Jurkat, Clone E6-1 (cell line): ENCODE measurements around the gene ADGB.
"Not testable (repeated sequence)": the region's sequence is repeated elsewhere in the genome, so short reads cannot be mapped to it uniquely, and the experiment has no call there.

Experiments
- DNase-seq: peaks from one replicate; pipeline ENCODE4 v3.0.0-alpha.2; 2011; ENCODE audit warnings: low read depth, low spot score
- H3K4me3 ChIP-seq: 2 replicates; pipeline ENCODE4 v1.5.1; 2011; ENCODE audit warnings: mild to moderate bottlenecking, low read length, control low read depth, moderate library complexity

Gene ADGB

GRCh38 chr6:146709036-146709622, 110.4 kb downstream of the ADGB start:
- H3K4me3 ChIP-seq, result no peak overlapping the region
- DNase-seq, result no peak

DNA sequence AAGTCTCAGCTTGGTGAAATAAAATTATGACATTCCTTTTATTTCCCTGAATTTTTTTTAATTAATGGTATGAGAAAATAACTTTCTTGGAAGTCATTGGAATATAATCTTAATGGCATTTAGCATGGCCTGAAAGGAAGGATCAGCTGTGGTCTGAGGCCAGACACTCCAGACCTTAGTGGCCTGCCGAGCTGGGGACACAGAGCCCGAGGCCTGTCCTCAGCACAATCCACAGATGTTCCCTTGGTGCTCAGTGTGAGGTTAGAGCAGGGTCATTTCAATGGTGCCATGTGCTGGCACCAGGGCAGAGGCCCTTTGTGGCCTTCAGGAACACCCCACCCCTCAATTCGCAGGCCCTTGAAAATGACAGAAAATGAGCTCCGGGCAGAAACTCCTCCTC, 120.6 kb downstream of the ADGB start:
- no peak for DNase-seq
- H3K4me3 ChIP-seq, result no peak overlapping the region

- no peak for DNase-seq
- no peak overlapping the region for H3K4me3 ChIP-seq
Measured at GRCh38 chr6:146739696-146740095, 140.9 kb downstream of the ADGB start.

DNA sequence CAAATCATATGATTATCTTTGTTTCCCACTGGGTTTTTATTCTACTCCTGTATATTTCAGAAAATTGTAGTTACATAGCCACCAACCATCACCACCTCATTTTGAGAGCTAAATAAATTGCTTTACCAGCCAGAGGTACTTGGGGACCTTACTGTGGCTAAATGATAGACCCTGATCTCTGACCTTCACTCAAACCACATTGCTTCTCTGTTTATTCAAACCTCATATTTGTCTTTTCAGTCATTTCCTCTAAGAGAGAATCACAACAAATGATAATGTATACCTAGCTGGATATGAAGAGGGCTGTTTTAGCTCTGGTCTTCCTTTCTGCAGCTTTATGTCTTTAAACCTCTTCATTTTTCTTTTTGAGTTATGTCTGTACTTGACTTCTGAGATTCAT, 142.8 kb downstream of the ADGB start:
- no peak for DNase-seq
- no peak overlapping the region for H3K4me3 ChIP-seq

GRCh38 chr6:146753306-146753705, 154.5 kb downstream of the ADGB start:
- no peak for DNase-seq
- H3K4me3 ChIP-seq, result no peak overlapping the region

DNA sequence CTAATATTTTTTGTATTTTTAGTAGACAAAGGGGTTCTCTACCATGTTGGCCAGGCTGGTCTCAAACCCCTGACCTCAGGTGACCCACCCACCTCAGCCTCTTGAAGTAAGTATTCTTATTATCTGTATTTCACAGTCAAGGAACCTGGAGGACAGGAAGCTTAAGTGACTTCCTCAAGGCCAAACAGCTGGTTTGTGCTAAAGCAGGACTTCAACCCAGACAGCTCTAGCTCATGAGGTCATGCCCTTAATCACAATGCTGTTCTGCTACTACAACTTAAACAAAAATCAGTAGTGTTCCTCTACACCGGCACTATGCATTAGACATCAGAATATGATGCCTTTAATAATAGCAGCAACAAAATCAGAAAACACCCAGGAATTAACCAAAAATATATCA, 168.9 kb downstream of the ADGB start:
- H3K4me3 ChIP-seq, result no peak overlapping the region
- DNase-seq, result no peak

GRCh38 chr6:146768722-146769121, 169.9 kb downstream of the ADGB start:
- no peak for DNase-seq
- no peak overlapping the region for H3K4me3 ChIP-seq

- peak overlapping the region; percentile 36 for H3K4me3 ChIP-seq
- no peak for DNase-seq
Measured at GRCh38 chr6:146770275-146770964, 171.6 kb downstream of the ADGB start.

DNA sequence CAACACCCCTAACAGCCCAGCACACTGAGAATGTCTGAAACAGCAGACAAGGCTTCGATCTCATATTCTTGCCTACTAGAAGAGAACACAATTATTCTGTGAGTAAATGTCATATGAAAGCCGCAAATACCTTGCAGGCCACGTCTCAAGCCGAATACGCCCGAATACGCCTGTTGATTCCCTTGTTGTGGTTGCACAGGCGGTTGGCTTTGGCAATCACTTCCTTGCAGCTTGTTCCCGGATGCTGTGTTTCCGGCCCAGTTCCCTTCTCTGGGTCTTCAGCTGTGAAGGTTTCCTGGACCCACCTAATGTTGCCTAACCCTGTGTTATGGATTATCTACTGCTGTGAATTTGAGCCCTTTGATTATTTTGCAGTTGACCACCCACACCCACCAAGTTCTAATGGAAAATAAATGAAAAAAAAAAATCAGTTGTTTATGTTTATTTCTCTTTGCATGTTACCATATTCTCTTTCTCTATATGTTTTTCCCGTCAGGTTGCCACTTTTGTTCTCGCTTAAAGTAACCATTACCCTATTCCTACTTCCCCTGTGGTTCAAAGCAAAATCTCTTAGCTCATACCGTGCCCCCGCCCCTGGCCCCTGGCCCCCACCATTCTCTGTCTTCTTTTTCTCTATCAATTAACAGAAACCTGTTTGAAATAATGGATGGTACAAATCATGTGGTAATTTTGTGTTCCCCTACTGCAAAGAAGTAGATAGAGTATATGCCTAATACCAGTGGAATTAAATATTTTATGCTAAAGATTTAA, 172.4 kb downstream of the ADGB start:
- peak; percentile 97 for DNase-seq
- peak overlapping the region; percentile 36 for H3K4me3 ChIP-seq

DNA sequence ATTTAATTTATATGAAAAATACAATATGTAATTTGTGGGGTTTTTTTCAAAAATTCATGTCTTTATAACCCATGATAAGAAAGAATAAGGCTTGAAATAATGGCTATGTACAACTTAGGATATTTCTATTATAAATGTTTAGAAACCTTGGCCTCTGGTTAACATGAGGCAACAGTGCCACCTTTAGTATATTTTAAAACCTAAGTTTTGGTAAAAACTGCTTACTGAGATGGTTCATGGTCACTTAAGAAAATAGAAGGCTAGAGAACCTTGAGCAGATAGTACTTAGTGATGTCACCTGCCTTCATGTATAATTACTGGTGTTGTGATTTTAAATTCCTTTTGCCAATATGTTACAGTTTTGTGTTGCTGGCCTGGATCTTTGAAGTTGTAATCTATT, 176.4 kb downstream of the ADGB start:
- peak; percentile 39 for DNase-seq

GRCh38 chr6:146781836-146782235, 183.1 kb downstream of the ADGB start:
- DNase-seq, result no peak
- no peak overlapping the region for H3K4me3 ChIP-seq

More for the DNA sequence above, 176.4 kb downstream of the ADGB start:
- H3K4me3 ChIP-seq, result no peak overlapping the region

DNA sequence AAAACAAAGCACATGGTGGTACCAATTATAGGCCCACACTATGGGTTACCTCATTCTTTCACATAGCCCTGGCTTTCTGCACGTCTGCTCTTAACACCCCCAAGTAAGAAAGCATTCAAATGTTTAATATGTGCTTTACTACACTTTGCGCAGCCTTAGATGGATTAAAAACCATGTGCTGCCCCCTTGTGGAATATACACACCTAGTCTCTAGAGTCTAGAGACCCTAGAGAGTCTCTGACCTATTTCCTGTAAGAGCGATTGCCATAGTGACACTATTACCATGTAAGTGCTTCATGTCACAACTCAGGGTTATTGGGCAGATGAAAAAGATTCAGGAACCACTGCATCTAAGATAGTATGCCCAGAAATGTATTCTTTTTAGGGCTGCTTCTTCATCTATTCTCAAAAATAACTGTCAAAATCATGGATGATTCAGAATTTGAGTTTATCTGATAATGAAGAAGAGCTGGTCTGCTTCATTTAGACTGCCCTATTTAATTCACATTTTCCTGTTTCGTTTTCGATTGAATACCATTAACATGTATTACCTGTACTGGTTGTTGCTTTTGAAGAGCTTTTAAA, 186.3 kb downstream of the ADGB start:
- DNase-seq, result peak; percentile 79

DNA sequence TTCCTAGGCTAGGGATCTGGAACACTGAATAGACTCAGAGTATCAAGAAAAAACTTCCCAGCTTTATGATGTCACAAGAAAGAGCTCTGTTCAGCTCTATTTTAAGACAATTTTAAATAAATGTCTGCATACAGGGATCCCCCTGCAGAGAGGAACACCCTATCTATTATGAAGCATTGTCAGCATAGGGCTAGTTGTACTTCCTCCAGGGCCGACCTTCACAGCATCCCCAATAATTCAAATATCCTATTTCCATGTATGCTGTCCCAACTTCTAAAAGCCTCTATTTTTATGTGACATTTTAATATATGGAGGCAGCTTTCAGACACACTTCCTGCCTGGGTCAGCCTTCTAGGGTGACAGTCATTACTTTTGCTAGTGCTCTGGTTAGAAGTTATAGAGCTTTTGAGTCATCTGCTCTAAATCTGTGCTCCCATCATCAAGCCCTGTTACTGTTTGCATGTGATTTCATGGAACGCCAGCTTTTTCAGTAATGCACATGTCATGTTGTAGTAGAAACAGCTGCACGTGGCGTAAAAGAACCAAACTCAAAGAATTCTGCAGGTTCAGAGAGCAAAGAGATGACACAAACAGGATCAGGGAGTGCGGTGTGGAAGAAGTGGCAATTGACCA, 189.2 kb downstream of the ADGB start:
- no peak for DNase-seq
- no peak overlapping the region for H3K4me3 ChIP-seq

More for the DNA sequence above, 186.3 kb downstream of the ADGB start:
- H3K4me3 ChIP-seq, result no peak overlapping the region

DNA sequence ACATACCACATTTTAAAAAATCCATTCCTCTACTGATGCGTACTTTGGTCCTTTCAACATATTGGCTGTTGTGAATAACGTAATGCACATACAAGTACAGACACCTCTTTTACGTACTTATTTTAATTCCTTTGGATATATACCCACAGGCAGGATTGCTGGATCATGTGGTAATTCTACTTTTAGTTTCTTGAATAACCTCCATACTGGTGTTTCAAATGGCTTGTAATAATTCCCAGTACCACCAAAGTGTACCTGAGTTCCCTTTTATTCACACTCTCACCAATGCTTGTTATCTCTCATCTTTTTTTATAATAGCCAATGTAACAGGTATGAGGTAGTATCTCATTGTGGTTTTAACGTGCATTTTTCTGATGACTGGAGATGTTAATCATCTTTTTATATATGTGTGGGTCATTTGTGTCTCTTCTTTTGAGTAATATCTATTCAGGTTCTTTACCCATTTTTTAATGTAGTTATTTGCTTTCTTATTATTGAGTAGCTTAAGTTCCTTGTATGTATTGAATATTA, 191.9 kb downstream of the ADGB start:
- no peak for DNase-seq
- H3K4me3 ChIP-seq, result no peak overlapping the region

DNA sequence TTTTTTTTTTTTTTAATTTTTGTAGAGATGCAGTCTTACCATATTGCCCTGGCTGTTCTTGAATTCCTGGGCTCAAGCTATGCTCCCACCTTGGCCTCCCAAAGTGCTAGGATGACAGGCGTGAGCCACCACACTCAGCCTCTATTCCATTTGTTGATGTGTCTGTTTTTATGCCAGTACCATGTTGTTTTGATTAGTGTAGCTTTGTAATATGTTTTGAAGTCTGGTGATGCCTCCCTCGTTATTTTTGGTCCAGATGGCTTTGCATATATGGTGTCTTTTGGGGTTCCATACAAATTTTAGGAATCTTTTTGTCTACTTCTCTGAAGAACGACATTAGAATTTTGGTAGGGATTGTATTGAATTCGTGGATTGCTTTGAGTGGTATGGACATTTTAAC, 193.2 kb downstream of the ADGB start:
- H3K4me3 ChIP-seq, result no peak overlapping the region
- no peak for DNase-seq

GRCh38 chr6:146793218-146793617, 194.4 kb downstream of the ADGB start:
- DNase-seq, result not testable (repeated sequence)

GRCh38 chr6:146795479-146796133, 196.8 kb downstream of the ADGB start:
- no peak for DNase-seq
- H3K4me3 ChIP-seq, result no peak overlapping the region

More at GRCh38 chr6:146793218-146793617, 194.4 kb downstream of the ADGB start:
- not testable (repeated sequence) for H3K4me3 ChIP-seq

GRCh38 chr6:146803167-146803566, 204.4 kb downstream of the ADGB start:
- DNase-seq, H3K4me3 ChIP-seq: not testable (repeated sequence)

GRCh38 chr6:146803601-146804000, 204.8 kb downstream of the ADGB start:
- H3K4me3 ChIP-seq, result no peak overlapping the region
- no peak for DNase-seq
